Hematopoietic multipotent progenitor cell treated with erythropoietin and hydrocortisone succinate and interleukin-3 and kit ligand, for 4 days (in vitro differentiated cells): ENCODE data around the gene ZCCHC7.
"Not testable (repeated sequence)": the region's sequence is repeated elsewhere in the genome, so short reads cannot be mapped to it uniquely, and the experiment has no call there.

Experiments
- DNase-seq: peaks from one replicate; pipeline ENCODE4 v3.0.0-alpha.2; 2015

Gene ZCCHC7

GRCh38 chr9:37121881-37122280 lies 1.5 kb downstream of the ZCCHC7 start:
- no peak for DNase-seq

GRCh38 chr9:37126214-37126788 lies 5.9 kb downstream of the ZCCHC7 start:
- DNase-seq = no peak

- DNase-seq = no peak
Measured at GRCh38 chr9:37127018-37127417, 6.6 kb downstream of the ZCCHC7 start.

- DNase-seq = no peak
Measured at GRCh38 chr9:37128051-37128450, 7.7 kb downstream of the ZCCHC7 start.

- DNase-seq = peak; percentile 15
Measured at GRCh38 chr9:37134166-37134565, 13.8 kb downstream of the ZCCHC7 start.

- no peak for DNase-seq
Measured at GRCh38 chr9:37141015-37141414, 20.6 kb downstream of the ZCCHC7 start.

- no peak for DNase-seq
Measured at GRCh38 chr9:37144762-37145161, 24.4 kb downstream of the ZCCHC7 start.

- peak; percentile 76 for DNase-seq
Measured at GRCh38 chr9:37146410-37146809, 26.0 kb downstream of the ZCCHC7 start.

- DNase-seq = peak; percentile 62
Measured at GRCh38 chr9:37148181-37148580, 27.8 kb downstream of the ZCCHC7 start.

GRCh38 chr9:37149666-37150308 lies 29.4 kb downstream of the ZCCHC7 start:
- DNase-seq = no peak

- DNase-seq = no peak
Measured at GRCh38 chr9:37150415-37150814, 30.0 kb downstream of the ZCCHC7 start.

- DNase-seq = peak; percentile 31
Measured at GRCh38 chr9:37151812-37152211, 31.4 kb downstream of the ZCCHC7 start.

GRCh38 chr9:37152365-37152764 lies 32.0 kb downstream of the ZCCHC7 start:
- DNase-seq = no peak

- DNase-seq = no peak
Measured at GRCh38 chr9:37155601-37156000, 35.2 kb downstream of the ZCCHC7 start.

GRCh38 chr9:37156205-37156604 lies 35.8 kb downstream of the ZCCHC7 start:
- DNase-seq = no peak

- DNase-seq = no peak
Measured at GRCh38 chr9:37156781-37157356, 36.5 kb downstream of the ZCCHC7 start.

- peak; percentile 18 for DNase-seq
Measured at GRCh38 chr9:37157726-37158377, 37.5 kb downstream of the ZCCHC7 start.

- no peak for DNase-seq
Measured at GRCh38 chr9:37163299-37163698, 42.9 kb downstream of the ZCCHC7 start.

GRCh38 chr9:37164335-37164734 lies 44.0 kb downstream of the ZCCHC7 start:
- not testable (repeated sequence) for DNase-seq

- no peak for DNase-seq
Measured at GRCh38 chr9:37165644-37166043, 45.3 kb downstream of the ZCCHC7 start.

GRCh38 chr9:37167456-37168047 lies 47.2 kb downstream of the ZCCHC7 start:
- no peak for DNase-seq

GRCh38 chr9:37172557-37172956 lies 52.2 kb downstream of the ZCCHC7 start:
- DNase-seq = no peak

GRCh38 chr9:37174247-37174646 lies 53.9 kb downstream of the ZCCHC7 start:
- DNase-seq = no peak

- no peak for DNase-seq
Measured at GRCh38 chr9:37178742-37179141, 58.4 kb downstream of the ZCCHC7 start.
